GM21528 (cell line): Measurements from ENCODE around the gene PPL.

Experiments
- ATAC-seq: cut with Tn5 transposase; IDR thresholded peaks from one replicate; pipeline ENCODE4 v1.9.1; 2021; ENCODE audit warnings: mild to moderate bottlenecking, moderate library complexity; ENCODE audit not compliant: unreplicated experiment, low FRiP score

Gene PPL

DNA sequence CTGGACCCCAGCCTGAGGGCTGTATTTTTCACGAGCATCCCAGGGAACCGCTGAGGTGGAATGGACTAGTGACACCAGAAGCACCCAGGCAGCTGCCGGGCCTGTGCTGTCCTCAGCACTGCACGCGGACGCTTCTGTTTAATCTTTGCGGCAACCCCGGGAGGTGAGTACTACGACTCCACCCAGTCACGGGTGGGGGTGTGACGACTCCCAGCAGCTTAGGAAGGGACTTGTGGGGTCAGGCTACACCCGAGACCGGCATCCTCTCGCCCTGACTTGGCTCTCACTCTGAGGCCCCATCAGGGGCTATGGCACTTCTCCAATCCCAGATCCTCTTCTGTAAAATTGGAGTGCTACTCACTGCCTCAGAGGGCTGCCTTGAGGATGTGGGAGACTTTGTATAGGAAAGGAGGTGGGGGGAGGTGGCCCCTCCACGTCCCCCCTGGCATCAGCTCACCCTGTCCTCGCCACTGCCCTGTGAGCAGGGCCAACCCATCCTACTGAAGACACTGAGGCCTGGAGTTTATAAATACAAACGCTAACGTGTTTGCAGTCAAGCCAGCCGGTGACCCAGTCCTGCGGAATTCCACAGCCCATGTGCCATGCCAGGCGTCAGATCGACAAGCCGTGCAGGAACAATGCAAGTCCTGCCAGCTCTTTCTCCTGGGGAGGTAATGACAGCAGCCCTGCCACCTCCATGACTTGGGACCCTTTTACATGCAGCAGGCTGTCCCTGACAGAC lies 44.4 kb downstream of the PPL start:
- ATAC-seq = no peak

DNA sequence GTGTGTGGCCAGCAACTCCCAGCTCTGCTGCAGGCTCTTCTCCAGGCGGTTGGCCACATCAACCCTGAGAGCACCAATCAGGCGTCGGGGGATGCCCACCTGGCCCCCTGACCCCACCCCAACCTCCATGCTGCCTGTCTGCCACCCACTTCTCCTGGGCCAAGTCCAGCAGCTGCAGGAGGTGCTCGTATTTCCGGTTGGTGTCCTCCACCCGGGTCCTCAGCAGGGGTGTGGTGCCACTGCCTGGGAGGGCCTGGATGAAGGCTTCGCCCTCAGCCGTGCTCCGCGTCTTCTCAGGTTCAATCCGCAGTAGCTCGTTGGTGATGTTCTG lies 45.1 kb downstream of the PPL start:
- no peak for ATAC-seq

GRCh38 chr16:4891097-4891885 lies 45.7 kb downstream of the PPL start:
- no peak for ATAC-seq

DNA sequence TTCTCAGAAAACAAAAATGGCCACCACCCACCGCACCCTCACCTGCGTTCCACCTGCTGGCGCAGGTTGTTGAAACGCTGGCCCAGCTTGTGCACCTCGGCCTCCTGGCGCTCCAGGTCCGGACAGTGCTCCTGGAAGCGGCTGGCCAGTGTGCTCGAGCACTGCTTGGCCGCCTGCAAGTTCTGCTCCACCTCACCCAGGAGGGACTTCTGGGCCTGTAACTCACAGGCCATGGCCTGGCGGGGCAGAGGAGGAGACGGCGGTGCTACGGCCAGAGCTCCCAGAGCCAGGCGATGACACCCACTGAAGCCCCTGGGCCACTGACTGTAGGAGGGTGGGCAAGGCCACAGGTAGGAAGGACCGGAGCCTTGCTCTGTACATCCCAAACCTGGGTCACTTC lies 46.3 kb downstream of the PPL start:
- no peak for ATAC-seq

- ATAC-seq = no peak
These were observed 46.9 kb downstream of the PPL start for GRCh38 chr16:4890026-4890425.

- ATAC-seq = no peak
These were observed 48.4 kb downstream of the PPL start for GRCh38 chr16:4888428-4889135.

DNA sequence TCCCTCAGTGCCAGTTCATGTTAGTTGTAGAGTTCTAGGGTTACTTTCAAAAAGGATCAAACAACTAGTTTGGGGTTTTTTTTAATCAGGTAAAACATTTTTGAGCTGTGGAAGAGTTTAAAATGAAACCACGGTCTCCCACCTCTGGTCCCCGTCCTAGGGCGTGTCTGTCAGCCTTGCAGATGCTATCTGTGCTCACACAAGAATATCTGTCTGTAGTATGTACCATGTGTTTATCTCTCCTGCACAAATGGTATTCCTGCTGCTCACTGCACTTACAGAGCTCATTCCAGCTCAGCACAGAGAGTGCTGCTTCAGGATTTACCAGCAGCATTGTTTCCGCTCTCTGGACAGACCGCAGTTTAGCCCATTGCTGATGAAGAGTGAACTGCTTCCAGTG lies 50.8 kb downstream of the PPL start:
- no peak for ATAC-seq

- no peak for ATAC-seq
These were observed 51.7 kb downstream of the PPL start for GRCh38 chr16:4884972-4885874.

DNA sequence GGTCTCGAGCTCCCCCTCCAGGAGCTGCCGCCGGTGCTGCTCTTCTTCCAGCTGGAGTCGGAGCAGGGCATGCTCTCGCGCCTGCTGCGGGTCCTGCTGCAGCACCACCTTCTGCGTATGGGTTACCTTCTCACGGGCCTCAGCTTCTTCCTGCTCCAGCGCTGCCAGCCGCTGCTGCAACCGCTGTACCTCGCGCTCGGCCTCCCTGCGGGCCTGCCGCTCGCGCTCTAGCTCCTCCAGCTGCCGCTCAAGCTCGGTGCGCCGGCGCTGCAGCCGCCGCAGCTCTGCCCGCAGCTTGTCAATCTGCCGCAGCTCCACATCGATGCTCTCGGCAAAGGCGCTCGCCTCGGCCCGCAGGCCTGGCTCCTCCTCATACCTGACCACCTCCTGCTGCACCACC lies 52.7 kb downstream of the PPL start:
- no peak for ATAC-seq

- no peak for ATAC-seq
These were observed 53.4 kb downstream of the PPL start for GRCh38 chr16:4883501-4883900.

DNA sequence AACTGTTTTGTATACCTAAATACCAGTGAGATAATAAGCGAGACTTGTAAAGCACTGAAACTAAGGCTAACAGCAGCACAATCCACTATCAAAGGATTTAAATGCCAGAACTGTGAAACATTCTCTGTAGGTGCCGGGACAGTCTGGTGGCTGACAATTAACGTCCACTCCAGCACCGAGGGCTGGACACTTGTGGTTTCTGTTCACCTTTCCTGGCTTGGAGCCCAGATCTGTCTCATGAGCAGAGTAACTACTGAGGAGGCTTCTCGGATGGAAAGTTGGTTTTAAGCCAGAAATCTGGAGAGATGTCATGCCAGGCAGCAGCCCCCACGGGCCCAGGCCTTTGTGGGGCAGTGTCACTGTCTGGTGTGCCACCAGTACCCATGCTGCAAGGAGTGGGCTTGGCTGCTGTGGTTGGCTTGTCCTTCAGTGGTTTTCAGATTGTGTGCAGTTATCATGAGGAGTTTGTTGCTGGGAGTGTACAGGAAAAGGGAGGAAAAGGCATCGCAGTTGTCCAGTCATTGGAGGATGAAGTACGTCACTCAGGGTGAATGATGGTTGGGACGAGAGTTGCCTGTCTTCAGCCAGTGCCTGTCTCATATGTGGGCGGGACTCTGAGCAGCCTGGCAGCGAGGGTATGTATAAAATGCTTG lies 54.2 kb downstream of the PPL start:
- no peak for ATAC-seq

GRCh38 chr16:4882000-4882632 lies 54.8 kb downstream of the PPL start:
- no peak for ATAC-seq

DNA sequence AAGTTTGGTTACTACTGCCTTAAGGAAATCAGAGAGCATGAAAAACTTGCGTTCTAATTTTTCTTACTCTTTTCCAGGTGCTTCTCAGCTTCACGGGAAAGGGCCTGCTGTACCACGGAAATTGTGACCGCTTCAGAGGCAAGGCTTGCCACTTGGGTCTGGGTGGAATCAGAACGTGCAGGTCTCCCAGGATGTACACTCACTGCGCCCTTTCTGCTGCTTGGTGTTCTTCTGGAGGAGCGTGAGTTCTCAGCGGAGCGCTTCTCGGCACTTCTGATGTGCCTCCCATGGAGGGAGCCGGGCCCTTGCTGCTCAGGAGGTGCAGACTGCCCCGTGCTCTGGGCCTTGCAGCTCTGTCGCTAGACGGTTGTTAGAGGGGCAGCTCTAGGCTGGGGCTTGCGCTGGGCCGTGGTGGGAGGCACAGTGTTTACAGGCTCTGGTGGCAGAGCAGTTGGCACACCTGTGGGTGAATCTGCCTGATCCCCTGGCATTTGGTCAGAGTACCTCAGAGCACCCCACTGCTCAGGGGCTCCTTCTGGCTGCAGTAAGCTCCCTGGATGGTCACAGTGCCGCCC lies 56.9 kb downstream of the PPL start:
- ATAC-seq = no peak

DNA sequence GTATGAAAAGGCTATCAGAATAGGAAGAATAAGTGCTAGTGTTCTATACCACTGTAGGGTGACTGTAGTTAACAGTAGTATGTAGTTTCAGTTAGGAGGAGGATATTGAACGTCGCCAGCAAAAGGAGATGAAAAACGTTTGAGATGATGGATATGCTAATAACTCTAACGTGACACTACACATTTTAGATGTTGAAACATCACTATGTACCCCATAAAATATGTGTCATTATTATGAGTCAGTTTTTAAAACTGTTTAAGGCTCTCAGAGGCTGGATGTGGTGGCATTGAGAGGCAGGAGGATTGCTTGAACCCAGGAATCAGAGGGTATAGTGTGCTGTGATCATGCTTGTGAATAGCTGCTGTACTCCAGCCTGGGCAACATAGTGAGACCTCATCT lies 57.9 kb downstream of the PPL start:
- ATAC-seq = no peak

GRCh38 chr16:4877380-4877685 lies 59.6 kb downstream of the PPL start:
- ATAC-seq = no peak

GRCh38 chr16:4876646-4877379 lies 60.1 kb downstream of the PPL start:
- no peak for ATAC-seq

DNA sequence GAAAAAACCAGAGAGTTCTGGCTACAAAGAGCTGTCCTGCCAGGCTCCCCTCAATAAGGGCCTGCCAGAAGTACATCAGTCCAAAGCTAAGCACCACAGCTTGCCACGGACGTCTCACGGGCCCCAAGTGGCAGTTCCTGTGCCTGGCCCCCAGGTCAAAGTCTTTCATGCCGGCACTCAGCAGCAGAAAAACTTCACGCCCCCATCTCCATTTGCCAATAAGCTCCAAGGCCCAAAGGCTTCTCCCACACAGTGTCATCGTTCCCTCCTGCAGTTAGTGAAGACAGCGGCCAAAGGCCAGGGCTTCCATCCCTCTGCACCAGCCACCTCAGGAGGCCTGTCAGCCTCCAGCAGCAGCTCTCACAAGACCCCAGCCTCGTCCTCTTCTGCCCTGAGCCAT lies 62.3 kb downstream of the PPL start:
- ATAC-seq = no peak

DNA sequence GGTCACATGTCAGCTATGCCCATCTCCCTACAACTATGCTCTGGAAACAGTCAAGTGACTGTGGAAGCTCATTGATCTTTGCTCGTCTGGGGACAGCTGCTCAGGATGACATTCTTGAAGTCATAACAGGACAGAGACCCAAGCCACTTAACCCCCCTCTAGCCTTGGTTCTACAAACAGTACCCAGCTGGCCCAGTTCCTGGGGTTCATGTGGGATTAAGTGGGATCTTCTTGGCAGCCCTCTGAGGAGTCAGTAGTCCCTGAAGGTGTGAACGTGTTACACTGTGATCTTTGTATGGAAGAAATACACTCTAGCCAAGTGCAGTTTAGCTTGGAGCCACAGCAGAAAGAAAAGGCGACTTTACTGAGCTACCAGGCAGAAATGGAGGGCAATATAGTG lies 63.9 kb downstream of the PPL start:
- no peak for ATAC-seq

DNA sequence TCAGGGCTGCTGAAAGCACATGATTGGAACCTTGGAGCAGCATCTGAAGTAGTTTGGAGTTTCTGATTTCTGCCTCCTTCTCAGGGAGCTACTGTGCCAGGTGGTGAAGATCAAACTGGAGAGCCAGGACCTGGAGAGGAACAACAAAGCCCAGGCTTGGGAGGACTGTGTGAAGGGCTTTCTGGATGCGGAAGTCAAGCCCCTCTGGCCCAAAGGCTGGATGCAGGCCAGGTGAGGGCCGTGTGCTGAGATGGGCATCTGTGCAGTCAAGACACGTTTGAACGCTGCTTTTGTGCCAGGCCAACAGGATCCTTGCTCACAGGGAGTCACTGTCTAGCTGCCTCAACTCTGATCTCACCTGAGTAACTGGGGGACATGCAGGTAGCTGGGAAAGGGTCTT lies 65.9 kb downstream of the PPL start:
- no peak for ATAC-seq
